IgD-negative memory B cell (primary cell): ENCODE results near the gene RGL2. TPM values are rescaled to one million over a fixed set of nuclear protein-coding genes. Genes with fewer than 3 reads are reported as not detected.
A peak's percentile ranks its signal among the peaks of the same experiment; 100 is the strongest.

ENCODE experiments used
- H3K27ac Mint-ChIP-seq, 3 donors: one replicate each; pipeline ENCODE4 v1.8.0; 2020 to 2022; ENCODE audit warnings: mild to moderate bottlenecking in 3 of 3, mixed read lengths in 3 of 3, moderate library complexity in 1 of 3
- H3K27me3 Mint-ChIP-seq: one replicate; pipeline ENCODE4 v1.8.0; 2021; ENCODE audit warnings: mixed read lengths
- H3K36me3 Mint-ChIP-seq: one replicate; pipeline ENCODE4 v1.8.0; 2020; ENCODE audit warnings: mild to moderate bottlenecking, mixed read lengths
- H3K4me1 Mint-ChIP-seq, 3 donors: one replicate each; pipeline ENCODE4 v1.8.0; 2020 to 2022; ENCODE audit warnings: mixed read lengths in 3 of 3, mild to moderate bottlenecking in 1 of 3
- H3K4me3 Mint-ChIP-seq, 4 donors: one replicate each; pipeline ENCODE4 v1.8.0; 2020 to 2022; ENCODE audit warnings: mild to moderate bottlenecking in 4 of 4, mixed read lengths in 4 of 4, moderate library complexity in 3 of 4
- H3K9me3 Mint-ChIP-seq, 3 donors: one replicate each; pipeline ENCODE4 v1.8.0; 2020 to 2021; ENCODE audit warnings: mixed read lengths in 3 of 3, mild to moderate bottlenecking in 1 of 3
- polyA plus RNA-seq: library from polyadenylated mRNA; unstranded; fragments of 300-500 nt; fragmentation: Illumina TruSeq; gene quantifications from one replicate; pipeline ENCODE4 v1.2.3, GENCODE V29; 2021

RGL2 gene
- polyA plus RNA-seq, 1 donor from 2014 or later: 19.0 TPM

GRCh38 chr6:33320315-33321181 lies 21.8 kb upstream of the RGL2 start:
- Mint-ChIP-seq H3K36me3 (peaks cover 6% of the 10 kb centered on the region), H3K27ac (peak overlapping the region in 2 of 3 donors; percentile 72 to 98), H3K4me1 (peaks cover 18 to 47% (median 40%) of the 10 kb centered on the region in 3 donors), H3K27me3 (no peaks in the 10 kb centered on the region), H3K9me3 (no peaks in the 10 kb centered on the region), H3K4me3 (peak overlapping the region; percentile 87 to 100 (median 98))

- Mint-ChIP-seq H3K27ac (peak overlapping the region in 2 of 3 donors; percentile 72 to 98), H3K36me3 (peaks cover 6% of the 10 kb centered on the region), H3K4me3 (peak overlapping the region; percentile 30 to 95 (median 58)), H3K9me3 (no peaks in the 10 kb centered on the region), H3K27me3 (no peaks in the 10 kb centered on the region), H3K4me1 (peaks cover 18 to 51% (median 44%) of the 10 kb centered on the region in 3 donors)
These were observed 21.2 kb upstream of the RGL2 start for GRCh38 chr6:33319939-33320314.

- H3K4me1 Mint-ChIP-seq: peaks cover 11 to 52% (median 46%) of the 10 kb centered on the region in 3 donors
- H3K9me3 Mint-ChIP-seq: no peaks in the 10 kb centered on the region
- H3K4me3 Mint-ChIP-seq: peak overlapping the region; percentile 97 to 100 (median 100)
- peaks cover 6% of the 10 kb centered on the region for H3K36me3 Mint-ChIP-seq
- peak overlapping the region; percentile 98 to 99 (median 98) for H3K27ac Mint-ChIP-seq
- H3K27me3 Mint-ChIP-seq: no peaks in the 10 kb centered on the region
These were observed 19.8 kb upstream of the RGL2 start for GRCh38 chr6:33318426-33319073.

GRCh38 chr6:33317669-33318425 lies 19.1 kb upstream of the RGL2 start, which contains the start of gene ZBTB22:
Gene ZBTB22, minus strand, starts transcription at chr6:33317744. Its CDS starts 828 bp downstream, at chr6:33316916.
- no peaks in the 10 kb centered on the region for H3K27me3 Mint-ChIP-seq

GRCh38 chr6:33317419-33317668 lies 18.6 kb upstream of the RGL2 start:
- H3K9me3 Mint-ChIP-seq: no peaks in the 10 kb centered on the region
- peaks cover 7 to 52% (median 47%) of the 10 kb centered on the region in 3 donors for H3K4me1 Mint-ChIP-seq
- H3K36me3 Mint-ChIP-seq: peaks cover 4% of the 10 kb centered on the region
- H3K27me3 Mint-ChIP-seq: no peaks in the 10 kb centered on the region
- peak overlapping the region; percentile 67 to 99 (median 98) for H3K27ac Mint-ChIP-seq
- H3K4me3 Mint-ChIP-seq: peak overlapping the region; percentile 71 to 100 (median 95)

More at GRCh38 chr6:33317669-33318425, 19.1 kb upstream of the RGL2 start, which contains the start of gene ZBTB22:
- Mint-ChIP-seq H3K27ac (peak within 1 kb of the TSS; percentile 98 to 99 (median 98)), H3K4me3 (peak within 1 kb of the TSS; percentile 97 to 100 (median 100)), H3K36me3 (peaks cover 4% of the 10 kb centered on the region), H3K4me1 (peaks cover 9 to 52% (median 45%) of the 10 kb centered on the region in 3 donors), H3K9me3 (no peaks in the 10 kb centered on the region)

GRCh38 chr6:33316603-33317418 lies 18.1 kb upstream of the RGL2 start:
- Mint-ChIP-seq H3K27ac (peak overlapping the region; percentile 35 to 98 (median 67)), H3K27me3 (no peaks in the 10 kb centered on the region), H3K36me3 (peaks cover 7% of the 10 kb centered on the region), H3K4me3 (peak overlapping the region; percentile 71 to 100 (median 95)), H3K4me1 (peaks cover 7 to 53% (median 51%) of the 10 kb centered on the region in 3 donors), H3K9me3 (no peaks in the 10 kb centered on the region)

GRCh38 chr6:33315793-33316602 lies 17.3 kb upstream of the RGL2 start:
- peaks cover 7% of the 10 kb centered on the region for H3K36me3 Mint-ChIP-seq
- H3K9me3 Mint-ChIP-seq: no peaks in the 10 kb centered on the region
- peak overlapping the region; percentile 98 to 100 (median 99) for H3K27ac Mint-ChIP-seq
- no peaks in the 10 kb centered on the region for H3K27me3 Mint-ChIP-seq
- peaks cover 7 to 51% (median 49%) of the 10 kb centered on the region in 3 donors for H3K4me1 Mint-ChIP-seq
- H3K4me3 Mint-ChIP-seq: peak overlapping the region; percentile 76 to 100 (median 98)

- Mint-ChIP-seq H3K27me3 (no peaks in the 10 kb centered on the region), H3K9me3 (no peaks in the 10 kb centered on the region)
These were observed 16.4 kb upstream of the RGL2 start for GRCh38 chr6:33314943-33315792.

GRCh38 chr6:33314515-33314942 lies 15.8 kb upstream of the RGL2 start:
- no peaks in the 10 kb centered on the region for H3K9me3 Mint-ChIP-seq

More at GRCh38 chr6:33314943-33315792, 16.4 kb upstream of the RGL2 start:
- peaks cover 7% of the 10 kb centered on the region for H3K36me3 Mint-ChIP-seq
- H3K4me3 Mint-ChIP-seq: peak overlapping the region; percentile 97 to 99 (median 98)
- peaks cover 10 to 50% (median 43%) of the 10 kb centered on the region in 3 donors for H3K4me1 Mint-ChIP-seq
- peak overlapping the region; percentile 98 to 100 (median 99) for H3K27ac Mint-ChIP-seq

GRCh38 chr6:33313709-33314514 lies 15.2 kb upstream of the RGL2 start, which contains the start of gene TAPBP:
Gene TAPBP, minus strand, starts transcription at chr6:33314078. Its CDS starts 37 bp downstream, at chr6:33314041.
- Mint-ChIP-seq H3K4me3 (peak within 1 kb of the TSS; percentile 97 to 99 (median 98)), H3K27me3 (no peaks in the 10 kb centered on the region), H3K36me3 (peaks cover 5% of the 10 kb centered on the region), H3K27ac (peak within 1 kb of the TSS; percentile 98 to 100 (median 99)), H3K9me3 (no peaks in the 10 kb centered on the region), H3K4me1 (peaks cover 10 to 39% (median 33%) of the 10 kb centered on the region in 3 donors)

More at GRCh38 chr6:33314515-33314942, 15.8 kb upstream of the RGL2 start:
- Mint-ChIP-seq H3K36me3 (peaks cover 5% of the 10 kb centered on the region), H3K4me1 (peaks cover 10 to 44% (median 38%) of the 10 kb centered on the region in 3 donors), H3K27ac (peak overlapping the region; percentile 98 to 100 (median 99)), H3K4me3 (peak overlapping the region; percentile 97 to 99 (median 98)), H3K27me3 (no peaks in the 10 kb centered on the region)

GRCh38 chr6:33313105-33313708 lies 14.5 kb upstream of the RGL2 start:
- Mint-ChIP-seq H3K27ac (peak overlapping the region; percentile 98 to 100 (median 99)), H3K9me3 (no peaks in the 10 kb centered on the region), H3K4me1 (peaks cover 17 to 43% (median 33%) of the 10 kb centered on the region in 3 donors), H3K27me3 (no peaks in the 10 kb centered on the region), H3K36me3 (peaks cover 6% of the 10 kb centered on the region), H3K4me3 (peak overlapping the region; percentile 97 to 99 (median 98))
